Stimulated activated CD4-positive, alpha-beta T cell treated with anti-CD3 and anti-CD28 coated beads, Interleukin-12 subunit alpha, Interleukin-12 subunit beta, amount 100 ng/mL, for 48 hours (primary cell): ENCODE results near the gene RLIM.
A peak's percentile ranks its signal among the peaks of the same experiment; 100 is the strongest.
"Not testable (repeated sequence)": the region's sequence is repeated elsewhere in the genome, so short reads cannot be mapped to it uniquely, and the experiment has no call there.

Experiments used
- DNase-seq, 3 donors: peaks; one replicate each; pipeline ENCODE4 v3.0.0-alpha.2; 2020; ENCODE audit warnings: low read depth in 2 of 3, low spot score in 1 of 3

Gene RLIM

GRCh38 chrX:74614093-74614909 is at the start of gene RLIM:
Gene RLIM (minus strand): TSS chrX:74614624. CDS start chrX:74595977, 18,647 bp downstream.
- peak; percentile 79 to 88 (median 82) for DNase-seq

GRCh38 chrX:74656079-74656745 is 41.8 kb upstream of the RLIM start:
- no peak for DNase-seq

- DNase-seq: not testable (repeated sequence)
These were observed 40.5 kb upstream of the RLIM start for GRCh38 chrX:74654953-74655352.

GRCh38 chrX:74636749-74637314 is 22.4 kb upstream of the RLIM start:
- no peak for DNase-seq

- no peak for DNase-seq
These were observed 893 bp downstream of the RLIM start for GRCh38 chrX:74613370-74614092.

- no peak for DNase-seq
These were observed 7.6 kb downstream of the RLIM start for GRCh38 chrX:74606799-74607198.

GRCh38 chrX:74606342-74606741 is 8.1 kb downstream of the RLIM start:
- DNase-seq: no peak

GRCh38 chrX:74603040-74603439 is 11.4 kb downstream of the RLIM start:
- no peak for DNase-seq

GRCh38 chrX:74602142-74602541 is 12.3 kb downstream of the RLIM start:
- DNase-seq: no peak

- no peak for DNase-seq
These were observed 20.8 kb downstream of the RLIM start for GRCh38 chrX:74593593-74593992.

GRCh38 chrX:74585766-74586165 is 28.7 kb downstream of the RLIM start:
- DNase-seq: no peak

- DNase-seq: no peak
These were observed 34.7 kb downstream of the RLIM start for GRCh38 chrX:74579597-74580198.

- DNase-seq: peak in 1 of 3 donors; percentile 5
These were observed 36.3 kb downstream of the RLIM start for GRCh38 chrX:74578137-74578536.

- DNase-seq: no peak
These were observed 57.0 kb downstream of the RLIM start for GRCh38 chrX:74557378-74557777.

GRCh38 chrX:74551934-74552333 is 62.5 kb downstream of the RLIM start:
- no peak for DNase-seq

- peak; percentile 71 to 87 (median 78) for DNase-seq
These were observed 64.1 kb downstream of the RLIM start for GRCh38 chrX:74550295-74550802.

- DNase-seq: no peak
These were observed 67.4 kb downstream of the RLIM start for GRCh38 chrX:74546984-74547383.

- DNase-seq: no peak
These were observed 68.4 kb downstream of the RLIM start for GRCh38 chrX:74545880-74546523.

- DNase-seq: no peak
These were observed 73.7 kb downstream of the RLIM start for GRCh38 chrX:74540635-74541249.

- DNase-seq: no peak
These were observed 77.5 kb downstream of the RLIM start for GRCh38 chrX:74536832-74537371.
